Thyroid gland (tissue), 4 donors: ENCODE measurements around the gene PPP1R36. TPM values are rescaled to one million over a fixed set of nuclear protein-coding genes. Genes with fewer than 3 reads are reported as not detected.
"Not testable (repeated sequence)": the region's sequence is repeated elsewhere in the genome, so short reads cannot be mapped to it uniquely, and the experiment has no call there.

Experiments
- DNase-seq, 2 donors: peaks; one replicate each; pipeline ENCODE4 v3.0.0-alpha.2; 2019
- H3K27ac ChIP-seq, 3 donors: fragments of 200-600 bp; sonication (generic); 1 replicate in 2 of 3; 2 replicates in 1 of 3; pipeline ENCODE4 v1.5.1; 2016 to 2019; ENCODE audit warnings: mild to moderate bottlenecking in 1 of 3, moderate library complexity in 1 of 3
- H3K27me3 ChIP-seq: fragments of 200-600 bp; sonication (generic); one replicate; pipeline ENCODE4 v1.5.1; 2019
- H3K36me3 ChIP-seq, 2 donors: fragments of 200-600 bp; sonication (generic); one replicate each; pipeline ENCODE4 v1.5.1; 2016 to 2019
- H3K4me1 ChIP-seq, 2 donors: fragments of 200-600 bp; sonication (generic); one replicate each; pipeline ENCODE4 v1.5.1; 2017 to 2019
- H3K4me3 ChIP-seq, 3 donors: fragments of 200-600 bp; sonication (generic); replicated peaks in 1 of 3; 1 replicate in 2 of 3; 2 replicates in 1 of 3; pipeline ENCODE4 v1.5.1; 2016; ENCODE audit warnings: mild to moderate bottlenecking in 1 of 3
- H3K9me3 ChIP-seq: fragments of 200-600 bp; sonication (generic); one replicate; pipeline ENCODE4 v1.5.1; 2017
- CTCF ChIP-seq, 6 experiments: fragments of 200-600 bp in 3 of 6; fragments of 450-650 bp in 3 of 6; sonication (generic) in 3 of 6; IDR thresholded peaks; one replicate each; pipeline ENCODE4 v1.5.1; 2016 to 2019; ENCODE audit warnings: antibody characterized with exemption in 6 of 6, mild to moderate bottlenecking in 2 of 6, inconsistent platforms in 1 of 6, moderate library complexity in 1 of 6
- POLR2A ChIP-seq, 2 donors: fragments of 450-650 bp; IDR thresholded peaks; one replicate each; pipeline ENCODE4 v1.6.1; 2017; ENCODE audit warnings: antibody characterized with exemption in 2 of 2, mild to moderate bottlenecking in 2 of 2, moderate library complexity in 1 of 2
- WGBS, 2 donors: methylation state at CpG; one replicate each; pipeline ENCODE4 v1.1.5; 2017; 5-methylcytosine and 5-hydroxymethylcytosine counted together
- intact Hi-C: fragments of 100-400 bp; cut with DNase I; formaldehyde crosslinking; loops from one replicate; pipeline ENCODE4 v1.15.1; 2023
- total RNA-seq, 4 donors: library from RNA; depleted of rRNA; stranded (reverse); fragments of >200 nt; gene quantifications; one replicate each; pipeline ENCODE4 v1.2.3, GENCODE V29; 2016

Gene PPP1R36
- total RNA-seq, 4 donors from 2014 or later, result 0.54 to 0.67 (median 0.63) TPM; not detected in 1

DNA sequence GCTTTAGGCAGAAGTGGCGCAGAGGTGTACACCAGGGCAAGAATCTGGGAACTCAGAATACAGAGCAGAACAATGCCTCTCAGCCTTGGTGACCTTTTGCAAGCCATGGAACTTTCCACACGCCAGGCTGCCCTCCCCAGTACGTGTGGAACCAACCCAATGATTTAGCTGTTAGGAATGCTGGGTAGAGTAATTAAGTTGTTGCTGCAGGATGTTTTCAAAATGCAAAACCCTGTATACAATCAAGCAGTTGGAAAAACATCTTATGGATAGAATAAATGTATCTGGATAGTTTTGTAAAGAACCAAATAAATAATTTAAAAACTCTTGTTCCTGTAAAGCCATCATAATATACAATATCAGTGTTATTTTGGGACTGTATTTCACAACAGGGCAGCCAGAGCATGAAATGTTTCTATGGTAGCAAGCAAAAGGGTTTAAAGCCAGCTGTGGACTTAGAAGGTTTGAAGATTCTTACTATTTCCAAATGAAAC lies 19.4 kb downstream of the PPP1R36 start:
- Histone ChIP-seq H3K27me3 (no peaks in the 10 kb centered on the region), H3K27ac (peak overlapping the region in 2 of 3 donors; percentile 30 to 46), H3K4me3 (no peak overlapping the region), H3K9me3 (no peaks in the 10 kb centered on the region), H3K4me1 (peaks cover 0 to 20% of the 10 kb centered on the region in 2 donors), H3K36me3 (no peaks in the 10 kb centered on the region)
- peak; percentile 40 to 41 for DNase-seq
- TF ChIP-seq POLR2A (IDR thresholded peaks at IDR 0.05) (no peak), CTCF (IDR thresholded peaks at IDR 0.05) (no peak)
- 59 to 67% methylated on average over 3 of the region's 3 CpGs for WGBS, 2 donors
- intact Hi-C loops, result no loop called here

DNA sequence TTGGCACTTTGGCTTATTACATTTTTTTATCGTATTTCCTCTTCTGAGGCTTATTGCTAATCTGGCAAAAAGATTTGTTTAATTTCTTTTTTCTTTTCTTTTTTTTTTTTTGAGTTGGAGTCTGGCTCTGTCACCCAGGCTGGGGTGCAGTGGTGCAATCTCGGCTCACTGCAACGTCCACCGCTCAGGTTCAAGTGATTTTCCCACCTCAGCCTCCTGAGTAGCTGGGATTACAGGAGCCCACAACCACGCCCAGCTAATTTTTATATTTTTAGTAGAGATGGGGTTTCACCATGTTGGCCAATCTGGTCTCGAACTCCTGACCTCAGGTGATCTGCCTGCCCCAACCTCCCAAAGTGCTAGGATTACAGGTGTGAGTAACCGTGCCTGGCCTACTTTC lies 19.9 kb downstream of the PPP1R36 start:
- intact Hi-C loops, H3K4me3 ChIP-seq, H3K9me3 ChIP-seq, H3K36me3 ChIP-seq, DNase-seq, H3K27me3 ChIP-seq: not testable (repeated sequence)
- 85 to 87% methylated on average over 7 of the region's 7 CpGs for WGBS, 2 donors
- H3K27ac ChIP-seq, result peak overlapping the region in 2 of 3 donors; percentile 30 to 46
- H3K4me1 ChIP-seq, result peaks cover 0 to 20% of the 10 kb centered on the region in 2 donors

GRCh38 chr14:64572386-64573104 lies 22.8 kb downstream of the PPP1R36 start:
- H3K27ac ChIP-seq, result no peak overlapping the region
- no peaks in the 10 kb centered on the region for H3K9me3 ChIP-seq
- peaks cover 0 to 14% of the 10 kb centered on the region in 2 donors for H3K4me1 ChIP-seq
- H3K4me3 ChIP-seq, result no peak overlapping the region
- intact Hi-C loops, result no loop called here
- no peaks in the 10 kb centered on the region for H3K27me3 ChIP-seq
- no peaks in the 10 kb centered on the region for H3K36me3 ChIP-seq
- no peak for DNase-seq
- TF ChIP-seq POLR2A (IDR thresholded peaks at IDR 0.05) (no peak), CTCF (IDR thresholded peaks at IDR 0.05) (no peak)

GRCh38 chr14:64573109-64573508 lies 23.3 kb downstream of the PPP1R36 start:
- Histone ChIP-seq H3K4me1 (peaks cover 0 to 14% of the 10 kb centered on the region in 2 donors), H3K9me3 (no peaks in the 10 kb centered on the region), H3K27me3 (no peaks in the 10 kb centered on the region), H3K36me3 (no peaks in the 10 kb centered on the region), H3K27ac (no peak overlapping the region), H3K4me3 (no peak overlapping the region)
- no peak for DNase-seq
- TF ChIP-seq POLR2A (IDR thresholded peaks at IDR 0.05) (no peak), CTCF (IDR thresholded peaks at IDR 0.05) (no peak)
- intact Hi-C loops, result no loop called here
- 85 to 88% methylated on average over 3 of the region's 3 CpGs for WGBS, 2 donors

DNA sequence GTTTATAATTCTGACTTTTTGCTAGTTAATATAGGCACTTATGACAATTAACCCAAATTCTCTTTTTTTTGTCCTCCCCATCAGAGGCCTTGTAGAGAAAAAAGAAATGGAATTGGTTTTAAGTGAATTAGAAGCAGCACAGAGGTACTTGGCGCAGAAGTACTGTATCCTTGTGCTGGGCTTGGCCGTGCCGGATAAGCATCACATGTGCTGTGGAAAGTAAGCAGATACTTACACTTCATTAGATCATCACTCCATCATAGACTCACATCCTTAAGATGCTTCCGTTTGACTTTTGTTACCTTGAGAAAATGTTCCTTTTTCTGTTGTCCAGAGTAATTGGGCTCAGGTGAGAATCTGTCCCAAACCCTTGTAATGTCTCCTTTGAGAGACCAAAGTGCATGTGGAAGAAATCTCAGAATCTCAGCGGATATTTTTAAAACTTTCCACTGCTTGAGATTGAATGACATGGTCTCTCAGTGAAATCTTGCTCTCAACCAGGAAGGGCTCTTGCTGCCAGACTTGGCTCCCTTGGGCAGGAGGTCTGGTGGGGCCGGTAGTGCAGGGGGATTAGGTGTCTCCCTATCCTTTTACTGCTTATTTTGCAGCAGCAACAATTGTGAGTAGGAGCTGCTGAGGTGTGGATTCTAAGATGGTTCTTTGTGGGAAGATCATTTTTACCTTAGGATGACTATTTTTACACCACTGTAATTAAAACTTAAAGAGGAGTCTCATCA lies 24.8 kb downstream of the PPP1R36 start:
- WGBS, 2 donors, result 87 to 91% methylated on average over 6 of the region's 6 CpGs
- Histone ChIP-seq H3K27ac (no peak overlapping the region), H3K4me1 (peaks cover 0 to 3% of the 10 kb centered on the region in 2 donors), H3K27me3 (no peaks in the 10 kb centered on the region), H3K4me3 (no peak overlapping the region), H3K9me3 (no peaks in the 10 kb centered on the region), H3K36me3 (no peaks in the 10 kb centered on the region)
- TF ChIP-seq CTCF (IDR thresholded peaks at IDR 0.05) (no peak), POLR2A (IDR thresholded peaks at IDR 0.05) (no peak)
- intact Hi-C loops, result no loop called here
- no peak for DNase-seq
